Colon (tissue), 2 donors: ENCODE results near the gene MARCKS.

Experiments
- FAIRE-seq: peaks from 2 replicates; lab custom pipeline; 2012; peaks lifted over from hg19 to GRCh38; lab: Jason Lieb, UNC
- donor health status: control.
- donor health status: control.

The MARCKS gene

GRCh38 chr6:113856625-113857555 lies at the start of gene MARCKS:
TSS of gene MARCKS (plus strand) at chr6:113857345. CDS start at chr6:113857746, 401 bp downstream.
- no peak for FAIRE-seq

GRCh38 chr6:113809826-113810225 lies 47.3 kb upstream of the MARCKS start:
- no peak for FAIRE-seq

- no peak for FAIRE-seq
Observed at GRCh38 chr6:113813142-113813541, 44.0 kb upstream of the MARCKS start.

- FAIRE-seq, result no peak
Observed at GRCh38 chr6:113818578-113818977, 38.6 kb upstream of the MARCKS start.

- FAIRE-seq, result peak; percentile 87
Observed at GRCh38 chr6:113819169-113819830, 37.8 kb upstream of the MARCKS start.

GRCh38 chr6:113820761-113821160 lies 36.4 kb upstream of the MARCKS start:
- FAIRE-seq, result no peak

- FAIRE-seq, result no peak
Observed at GRCh38 chr6:113821445-113821844, 35.7 kb upstream of the MARCKS start.

- no peak for FAIRE-seq
Observed at GRCh38 chr6:113823916-113824315, 33.2 kb upstream of the MARCKS start.

GRCh38 chr6:113824411-113824810 lies 32.7 kb upstream of the MARCKS start:
- no peak for FAIRE-seq

- no peak for FAIRE-seq
Observed at GRCh38 chr6:113824866-113825265, 32.3 kb upstream of the MARCKS start.

GRCh38 chr6:113825781-113826180 lies 31.4 kb upstream of the MARCKS start:
- FAIRE-seq, result no peak

GRCh38 chr6:113828984-113829695 lies 28.0 kb upstream of the MARCKS start:
- no peak for FAIRE-seq

GRCh38 chr6:113829696-113830045 lies 27.5 kb upstream of the MARCKS start:
- peak; percentile 55 for FAIRE-seq

- no peak for FAIRE-seq
Observed at GRCh38 chr6:113830140-113830539, 27.0 kb upstream of the MARCKS start.

GRCh38 chr6:113833537-113833936 lies 23.6 kb upstream of the MARCKS start:
- no peak for FAIRE-seq

GRCh38 chr6:113837170-113837569 lies 20.0 kb upstream of the MARCKS start:
- no peak for FAIRE-seq

GRCh38 chr6:113842165-113842564 lies 15.0 kb upstream of the MARCKS start:
- FAIRE-seq, result no peak

- FAIRE-seq, result no peak
Observed at GRCh38 chr6:113843500-113844073, 13.6 kb upstream of the MARCKS start.

- FAIRE-seq, result no peak
Observed at GRCh38 chr6:113846577-113846976, 10.6 kb upstream of the MARCKS start.

- no peak for FAIRE-seq
Observed at GRCh38 chr6:113847447-113847846, 9.7 kb upstream of the MARCKS start.

- no peak for FAIRE-seq
Observed at GRCh38 chr6:113848280-113848679, 8.9 kb upstream of the MARCKS start.

GRCh38 chr6:113848811-113849210 lies 8.3 kb upstream of the MARCKS start:
- no peak for FAIRE-seq
